SJSA1 (cell line): ENCODE data around the gene DCANP1. TPM values are rescaled to one million over a fixed set of nuclear protein-coding genes. Genes with fewer than 3 reads are reported as not detected.

Experiments
- DNase-seq, 2 experiments: peaks; one replicate each; pipeline ENCODE4 v3.0.0-alpha.2; 2015 to 2020; ENCODE audit warnings: low spot score in 2 of 2, low read depth in 1 of 2
- H3K27ac ChIP-seq: fragments of 250-450 bp; sonication (Bioruptor Pico); 2 replicates; pipeline ENCODE4 v1.5.1; 2020; ENCODE audit warnings: mild to moderate bottlenecking, moderate library complexity
- H3K27me3 ChIP-seq: fragments of 250-450 bp; sonication (Bioruptor Pico); replicated peaks from 2 replicates; pipeline ENCODE4 v1.5.1; 2020; ENCODE audit warnings: mild to moderate bottlenecking, moderate library complexity
- H3K36me3 ChIP-seq: fragments of 250-450 bp; sonication (Bioruptor Pico); 2 replicates; pipeline ENCODE4 v1.5.1; 2020; ENCODE audit warnings: mild to moderate bottlenecking
- H3K4me1 ChIP-seq: fragments of 250-450 bp; sonication (Bioruptor Pico); replicated peaks from 2 replicates; pipeline ENCODE4 v1.6.1; 2021; ENCODE audit warnings: mild to moderate bottlenecking
- H3K4me3 ChIP-seq: fragments of 250-450 bp; sonication (Bioruptor Pico); 2 replicates; pipeline ENCODE4 v1.5.1; 2020; ENCODE audit warnings: mild to moderate bottlenecking
- H3K9me3 ChIP-seq: fragments of 250-450 bp; sonication (Bioruptor Pico); replicated peaks from 2 replicates; pipeline ENCODE4 v1.5.1; 2020; ENCODE audit warnings: mild to moderate bottlenecking
- total RNA-seq: library from RNA; depleted of rRNA; stranded (reverse); fragments of >200 nt; shearing (Covaris generic); gene quantifications from 2 replicates; pipeline ENCODE4 v1.2.3, GENCODE V29; 2014

DCANP1 gene
- total RNA-seq, 1 experiment from 2014 or later, result not detected

DNA sequence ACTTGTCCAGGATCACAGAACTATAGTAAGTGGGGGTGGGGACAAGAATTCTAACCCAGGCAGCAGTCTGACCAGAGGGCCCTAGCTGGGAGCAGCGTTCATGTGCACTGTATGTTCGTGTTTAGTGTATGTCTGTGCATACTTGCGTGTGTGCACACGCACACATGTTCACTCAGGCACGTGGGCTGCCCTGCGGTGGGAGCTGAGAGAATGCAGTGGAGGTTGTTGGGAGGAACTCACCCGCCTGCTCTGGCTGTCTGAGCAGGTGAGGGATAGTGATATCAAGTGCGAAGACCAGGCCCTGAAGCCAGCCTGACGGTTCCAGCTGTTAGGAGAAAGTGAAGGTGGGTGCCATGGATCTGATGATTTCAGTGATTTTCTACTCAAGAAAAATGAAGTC is 942 bp downstream of the DCANP1 start:
- H3K4me3 ChIP-seq, result no peak overlapping the region
- no peaks in the 10 kb centered on the region for H3K36me3 ChIP-seq
- peak in 1 of 2 experiments; percentile 28 for DNase-seq

GRCh38 chr5:135445306-135445985 is 1.7 kb downstream of the DCANP1 start:
- no peaks in the 10 kb centered on the region for H3K4me1 ChIP-seq
- peak in 1 of 2 experiments; percentile 36 for DNase-seq
- no peak overlapping the region for H3K27ac ChIP-seq
- H3K4me3 ChIP-seq, result no peak overlapping the region
- no peaks in the 10 kb centered on the region for H3K9me3 ChIP-seq
- no peaks in the 10 kb centered on the region for H3K36me3 ChIP-seq
- peaks cover 7% of the 10 kb centered on the region; the same call in 1 of the 2 replicates for H3K27me3 ChIP-seq

More for the DNA sequence above, 942 bp downstream of the DCANP1 start:
- no peak overlapping the region for H3K27ac ChIP-seq
- H3K4me1 ChIP-seq, result no peaks in the 10 kb centered on the region
- H3K27me3 ChIP-seq, result peaks cover 7% of the 10 kb centered on the region; the same call in 1 of the 2 replicates
- H3K9me3 ChIP-seq, result no peaks in the 10 kb centered on the region

GRCh38 chr5:135444881-135445280 is 2.3 kb downstream of the DCANP1 start:
- Histone ChIP-seq H3K36me3 (no peaks in the 10 kb centered on the region), H3K4me1 (no peaks in the 10 kb centered on the region), H3K27me3 (peaks cover 1% of the 10 kb centered on the region; the same call in 1 of the 2 replicates), H3K4me3 (no peak overlapping the region), H3K9me3 (no peaks in the 10 kb centered on the region), H3K27ac (no peak overlapping the region)
- DNase-seq, result peak in 1 of 2 experiments; percentile 33

GRCh38 chr5:135444360-135444759 is 2.8 kb downstream of the DCANP1 start:
- Histone ChIP-seq H3K27me3 (no peaks in the 10 kb centered on the region), H3K4me3 (no peak overlapping the region), H3K4me1 (no peaks in the 10 kb centered on the region), H3K27ac (no peak overlapping the region), H3K36me3 (no peaks in the 10 kb centered on the region), H3K9me3 (no peaks in the 10 kb centered on the region)
- DNase-seq, result peak in 1 of 2 experiments; percentile 42

DNA sequence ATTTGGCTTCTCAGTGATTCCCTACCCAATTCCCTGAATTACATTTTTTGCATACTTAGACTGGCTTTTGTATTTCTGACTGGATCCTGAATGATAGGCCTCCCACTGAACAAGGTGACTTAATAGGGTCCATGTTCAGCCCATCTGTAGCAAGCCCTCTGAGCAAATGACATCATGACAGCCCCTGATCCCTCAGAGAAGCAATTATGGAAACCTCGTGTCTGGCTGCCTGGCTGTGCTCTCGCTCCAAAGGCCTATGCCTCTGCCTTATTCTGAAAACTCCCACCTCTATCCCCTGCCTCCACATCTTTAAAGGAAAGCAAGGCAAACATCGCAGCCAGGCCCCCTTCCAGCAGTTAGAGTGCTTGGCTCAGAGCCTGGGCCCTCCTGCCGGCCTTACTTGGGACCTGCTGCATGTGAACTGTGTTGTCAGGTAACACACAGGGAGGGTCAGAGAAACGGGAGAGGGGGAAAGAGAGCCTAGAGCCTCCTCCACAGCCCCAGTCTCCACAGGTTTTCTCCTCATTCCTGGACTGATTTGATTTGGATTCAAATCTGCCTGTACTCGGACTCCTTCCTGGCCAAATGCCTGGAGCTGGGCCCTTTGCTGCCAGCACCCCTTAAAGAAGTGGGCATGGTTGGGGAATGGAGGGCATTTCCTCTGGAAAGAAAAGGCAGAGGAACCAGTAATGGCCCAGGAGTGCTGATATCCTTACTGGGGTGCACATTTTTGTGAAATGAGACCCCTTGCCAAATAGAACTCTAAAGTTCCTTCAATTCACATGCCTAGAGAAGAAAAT is 3.8 kb downstream of the DCANP1 start:
- peak in 1 of 2 experiments; percentile 38 for DNase-seq
- Histone ChIP-seq H3K27ac (no peak overlapping the region), H3K4me3 (no peak overlapping the region), H3K36me3 (no peaks in the 10 kb centered on the region), H3K27me3 (no peaks in the 10 kb centered on the region), H3K4me1 (no peaks in the 10 kb centered on the region; the same call in 1 of the 2 replicates), H3K9me3 (no peaks in the 10 kb centered on the region)

GRCh38 chr5:135442431-135443160 is 4.6 kb downstream of the DCANP1 start:
- Histone ChIP-seq H3K27me3 (no peaks in the 10 kb centered on the region), H3K4me1 (peaks cover 7% of the 10 kb centered on the region), H3K36me3 (no peaks in the 10 kb centered on the region), H3K4me3 (no peak overlapping the region), H3K27ac (no peak overlapping the region), H3K9me3 (no peaks in the 10 kb centered on the region)
- peak in 1 of 2 experiments; percentile 36 for DNase-seq

DNA sequence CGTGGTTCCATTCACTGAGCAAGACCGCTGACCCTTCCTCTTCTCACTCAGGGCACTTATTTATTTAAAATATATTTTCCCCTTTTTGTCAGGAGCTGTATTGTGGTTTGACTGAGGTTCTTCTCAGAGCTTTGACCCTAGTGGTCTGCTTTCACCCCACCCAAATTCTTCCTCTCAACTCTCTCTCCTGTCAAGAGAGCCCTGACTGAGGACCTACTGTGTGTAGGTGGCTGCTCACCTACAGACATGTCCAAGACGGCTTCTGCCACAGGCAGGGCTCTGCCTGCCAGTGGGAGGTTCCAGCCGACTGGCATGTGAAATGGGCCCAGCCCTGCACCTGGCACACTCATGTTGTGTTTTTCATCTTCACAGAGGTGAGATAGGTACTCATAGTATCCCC is 5.2 kb downstream of the DCANP1 start:
- peaks cover 7% of the 10 kb centered on the region for H3K4me1 ChIP-seq

DNA sequence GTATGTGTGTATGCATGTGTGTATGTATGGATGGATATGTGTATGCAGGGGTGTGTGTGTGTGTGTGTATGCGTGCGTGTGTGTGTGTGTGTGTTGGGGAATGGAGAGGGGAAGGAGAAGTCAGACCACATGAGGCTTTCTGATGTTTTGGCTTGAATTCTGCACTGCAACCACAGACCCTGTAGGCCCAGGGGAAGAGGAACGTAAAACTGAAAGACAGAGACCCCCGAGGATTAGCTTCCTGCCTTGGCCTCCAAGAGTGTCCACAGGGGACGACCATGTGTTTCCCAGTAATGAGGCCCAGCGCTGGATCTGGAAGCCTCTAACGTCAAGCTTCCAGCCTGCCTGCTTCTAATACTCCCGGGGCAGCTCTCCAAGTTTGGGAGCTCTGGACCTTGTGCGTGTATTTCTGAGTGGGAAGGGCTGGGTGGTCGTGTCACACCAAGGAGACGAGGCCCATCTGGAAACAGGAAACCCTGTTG is 5.8 kb downstream of the DCANP1 start:
- H3K9me3 ChIP-seq, result no peaks in the 10 kb centered on the region
- DNase-seq, result peak in 1 of 2 experiments; percentile 39
- no peaks in the 10 kb centered on the region for H3K27me3 ChIP-seq
- H3K4me3 ChIP-seq, result no peak overlapping the region
- H3K36me3 ChIP-seq, result no peaks in the 10 kb centered on the region
- peaks cover 7% of the 10 kb centered on the region for H3K4me1 ChIP-seq
- H3K27ac ChIP-seq, result no peak overlapping the region

More for the DNA sequence above, 5.2 kb downstream of the DCANP1 start:
- Histone ChIP-seq H3K27ac (no peak overlapping the region), H3K4me3 (no peak overlapping the region), H3K27me3 (no peaks in the 10 kb centered on the region), H3K9me3 (no peaks in the 10 kb centered on the region), H3K36me3 (no peaks in the 10 kb centered on the region)
- peak in 1 of 2 experiments; percentile 22 for DNase-seq

DNA sequence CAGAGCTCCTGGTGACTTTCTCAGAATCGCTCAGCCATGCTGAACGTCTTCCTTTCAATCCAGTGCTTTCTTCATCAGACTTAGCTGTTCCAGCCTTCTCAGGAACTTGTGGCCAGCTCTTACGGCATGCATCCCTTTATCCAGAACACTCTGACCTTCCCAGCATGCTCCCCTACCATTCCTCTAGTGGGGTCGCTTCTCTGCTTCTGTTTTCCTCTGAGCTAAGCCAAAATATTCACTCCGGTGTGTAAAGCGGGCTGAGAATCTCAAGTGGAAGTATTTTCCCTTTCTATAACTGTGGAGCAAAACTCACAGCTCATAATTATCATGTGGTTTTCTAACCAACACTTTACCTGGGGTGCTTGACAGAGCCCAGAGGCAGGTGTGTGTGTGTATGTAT is 6.2 kb downstream of the DCANP1 start:
- Histone ChIP-seq H3K27me3 (0 out of 2 replicates have a peak, but pooled peaks cover under 1% of the 10 kb centered on the region), H3K4me3 (no peak overlapping the region)

DNA sequence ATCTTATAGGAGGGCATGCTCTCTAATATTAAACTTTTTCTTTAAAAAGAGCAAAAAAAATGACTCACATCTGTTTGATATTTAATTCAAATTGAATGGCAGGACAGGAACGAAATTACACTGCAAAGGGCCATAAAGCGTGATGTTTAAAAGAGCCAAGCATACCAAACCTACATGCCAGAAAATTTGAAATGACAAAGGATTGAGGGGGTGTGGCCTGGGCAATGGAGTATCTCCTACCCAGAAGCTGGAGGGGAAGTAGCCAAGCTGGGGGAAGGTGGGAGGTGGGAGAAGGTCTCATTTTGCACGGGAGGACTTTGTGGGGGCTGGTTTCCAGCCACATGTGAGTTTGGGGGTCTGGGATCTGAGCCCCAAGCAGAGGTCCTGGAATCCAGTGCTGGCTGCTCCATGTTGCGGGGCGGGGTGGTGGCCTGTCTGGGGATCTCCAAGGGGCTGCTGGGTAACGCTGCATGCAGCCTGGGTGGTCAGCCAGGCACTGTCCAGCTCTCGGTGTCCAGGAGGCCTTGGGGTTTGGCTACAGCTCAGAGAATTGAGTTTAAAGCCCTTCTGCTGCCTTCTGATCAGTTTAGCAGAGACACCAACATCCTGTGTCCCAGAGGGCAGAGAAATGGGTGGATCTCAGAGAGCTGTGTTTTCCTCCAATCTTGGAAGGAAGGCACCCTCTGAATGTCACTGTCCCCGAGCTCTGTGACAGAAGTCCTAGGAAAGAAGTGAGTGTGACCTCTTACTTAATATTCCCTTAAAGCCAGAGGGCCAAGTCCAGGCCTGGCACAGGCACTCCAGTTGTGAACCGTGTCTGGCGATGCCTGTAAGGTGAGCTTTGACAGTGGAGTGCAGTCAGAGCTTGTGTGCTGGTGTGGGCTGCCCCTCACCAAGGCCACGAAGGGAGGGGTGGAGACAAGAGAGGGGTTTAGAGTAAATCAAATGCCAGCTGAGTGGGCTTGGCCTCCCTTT is 7.6 kb downstream of the DCANP1 start:
- Histone ChIP-seq H3K36me3 (no peaks in the 10 kb centered on the region), H3K4me3 (no peak overlapping the region), H3K27ac (no peak overlapping the region), H3K27me3 (0 out of 2 replicates have a peak, but pooled peaks cover 5% of the 10 kb centered on the region), H3K4me1 (peaks cover 7% of the 10 kb centered on the region), H3K9me3 (no peaks in the 10 kb centered on the region)
- DNase-seq, result peak in 1 of 2 experiments; percentile 41

More for the DNA sequence above, 6.2 kb downstream of the DCANP1 start:
- Histone ChIP-seq H3K27ac (no peak overlapping the region), H3K4me1 (peaks cover 7% of the 10 kb centered on the region), H3K36me3 (no peaks in the 10 kb centered on the region), H3K9me3 (no peaks in the 10 kb centered on the region)
- no peak for DNase-seq

GRCh38 chr5:135438636-135439221 is 8.4 kb downstream of the DCANP1 start:
- Histone ChIP-seq H3K9me3 (no peaks in the 10 kb centered on the region), H3K4me1 (peaks cover 7% of the 10 kb centered on the region), H3K27me3 (0 out of 2 replicates have a peak, but pooled peaks cover 5% of the 10 kb centered on the region), H3K4me3 (no peak overlapping the region), H3K36me3 (no peaks in the 10 kb centered on the region), H3K27ac (no peak overlapping the region)
- DNase-seq, result peak in 1 of 2 experiments; percentile 36
